Measurements from ENCODE around the gene TRAF3IP1. TPM values are rescaled to one million over a fixed set of nuclear protein-coding genes. Genes with fewer than 3 reads are reported as not detected.

Gene TRAF3IP1
- total and polyA plus RNA-seq, 2 of the 13 experiments (the other 11 are each of a cell fraction or from before 2014, with no cell fraction given) = 4.1 to 12.9 TPM

DNA sequence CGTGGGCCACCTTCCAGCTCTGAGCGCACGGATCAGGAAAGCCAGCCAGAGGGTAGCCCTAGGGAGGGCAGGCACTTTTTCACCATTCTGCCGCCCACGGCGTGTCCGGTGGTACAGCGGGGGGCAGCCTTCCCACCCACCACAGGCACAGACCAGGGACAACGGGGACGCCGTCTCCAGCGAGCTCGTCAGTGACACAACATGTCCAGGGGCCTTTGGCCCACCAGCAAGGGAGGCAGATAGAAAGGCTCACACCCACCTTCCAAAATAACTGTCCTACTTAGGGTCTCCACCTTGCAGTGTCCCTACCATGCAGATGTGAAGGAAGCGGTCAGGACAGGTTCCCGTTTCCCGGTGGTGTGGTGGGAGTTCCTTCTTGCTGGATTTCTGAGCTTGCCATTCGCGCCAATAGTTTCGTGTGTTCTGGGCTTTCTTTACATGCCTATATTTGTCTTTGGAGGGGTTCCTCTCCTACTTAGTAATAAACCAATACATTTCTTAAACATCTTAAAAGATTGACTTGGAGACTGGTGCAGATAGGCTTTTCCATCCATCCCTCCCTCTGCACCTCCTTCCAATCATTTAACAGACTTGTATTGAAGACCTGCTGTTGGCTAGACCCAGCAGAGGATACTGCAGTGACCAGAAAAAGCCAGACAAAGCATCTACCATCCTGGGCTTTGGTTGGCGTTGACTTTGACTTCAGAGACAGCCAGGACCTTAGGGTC, 107.3 kb downstream of the TRAF3IP1 start (continued):
- TF ChIP-seq BCL3 (CRISPR knock-in tag; IDR thresholded peaks at IDR 0.05) (no peak), ZNF569 (CRISPR knock-in tag; IDR thresholded peaks at IDR 0.05; ENCODE audit: borderline replicate concordance) (no peak), ZNF10 (CRISPR knock-in tag; IDR thresholded peaks at IDR 0.05; ENCODE audit: borderline replicate concordance, low read depth) (no peak), ZSCAN21 (CRISPR knock-in tag; IDR thresholded peaks at IDR 0.05; ENCODE audit: borderline replicate concordance) (no peak), ZMAT3 (CRISPR knock-in tag; conservative IDR thresholded peaks at IDR 0.05) (no peak), ZNF431 (CRISPR knock-in tag; IDR thresholded peaks at IDR 0.05; ENCODE audit: borderline replicate concordance, low read depth) (no peak), SMARCE1 (IDR thresholded peaks at IDR 0.05; ENCODE audit: borderline replicate concordance) (no peak), NR2F6 (IDR thresholded peaks at IDR 0.05) (no peak), NR2F6 (CRISPR knock-in tag; IDR thresholded peaks at IDR 0.05) (no peak), BCLAF1 (IDR thresholded peaks at IDR 0.05) (no peak), ZBTB38 (CRISPR knock-in tag; IDR thresholded peaks at IDR 0.05) (no peak; the same call in 1 of the 2 replicates), ZBTB49 (CRISPR knock-in tag; IDR thresholded peaks at IDR 0.05; ENCODE audit: borderline replicate concordance) (no peak), GATA4 (IDR thresholded peaks at IDR 0.05; ENCODE audit: borderline replicate concordance, low read depth) (no peak), PAF1 (CRISPR knock-in tag; IDR thresholded peaks at IDR 0.05) (no peak)
- TF ChIP-seq, protein P1, sequence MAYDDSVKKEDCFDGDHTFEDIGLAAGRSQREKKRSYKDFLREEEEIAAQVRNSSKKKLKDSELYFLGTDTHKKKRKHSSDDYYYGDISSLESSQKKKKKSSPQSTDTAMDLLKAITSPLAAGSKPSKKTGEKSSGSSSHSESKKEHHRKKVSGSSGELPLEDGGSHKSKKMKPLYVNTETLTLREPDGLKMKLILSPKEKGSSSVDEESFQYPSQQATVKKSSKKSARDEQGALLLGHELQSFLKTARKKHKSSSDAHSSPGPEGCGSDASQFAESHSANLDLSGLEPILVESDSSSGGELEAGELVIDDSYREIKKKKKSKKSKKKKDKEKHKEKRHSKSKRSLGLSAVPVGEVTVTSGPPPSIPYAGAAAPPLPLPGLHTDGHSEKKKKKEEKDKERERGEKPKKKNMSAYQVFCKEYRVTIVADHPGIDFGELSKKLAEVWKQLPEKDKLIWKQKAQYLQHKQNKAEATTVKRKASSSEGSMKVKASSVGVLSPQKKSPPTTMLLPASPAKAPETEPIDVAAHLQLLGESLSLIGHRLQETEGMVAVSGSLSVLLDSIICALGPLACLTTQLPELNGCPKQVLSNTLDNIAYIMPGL (CRISPR knock-in tag; IDR thresholded peaks at IDR 0.05; ENCODE audit: borderline replicate concordance in 1 of 2, low read depth in 1 of 2) = no peak
- TF ChIP-seq, protein P2, sequence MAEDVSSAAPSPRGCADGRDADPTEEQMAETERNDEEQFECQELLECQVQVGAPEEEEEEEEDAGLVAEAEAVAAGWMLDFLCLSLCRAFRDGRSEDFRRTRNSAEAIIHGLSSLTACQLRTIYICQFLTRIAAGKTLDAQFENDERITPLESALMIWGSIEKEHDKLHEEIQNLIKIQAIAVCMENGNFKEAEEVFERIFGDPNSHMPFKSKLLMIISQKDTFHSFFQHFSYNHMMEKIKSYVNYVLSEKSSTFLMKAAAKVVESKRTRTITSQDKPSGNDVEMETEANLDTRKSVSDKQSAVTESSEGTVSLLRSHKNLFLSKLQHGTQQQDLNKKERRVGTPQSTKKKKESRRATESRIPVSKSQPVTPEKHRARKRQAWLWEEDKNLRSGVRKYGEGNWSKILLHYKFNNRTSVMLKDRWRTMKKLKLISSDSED (CRISPR knock-in tag; IDR thresholded peaks at IDR 0.05) = no peak
- TF ChIP-seq, protein P3, sequence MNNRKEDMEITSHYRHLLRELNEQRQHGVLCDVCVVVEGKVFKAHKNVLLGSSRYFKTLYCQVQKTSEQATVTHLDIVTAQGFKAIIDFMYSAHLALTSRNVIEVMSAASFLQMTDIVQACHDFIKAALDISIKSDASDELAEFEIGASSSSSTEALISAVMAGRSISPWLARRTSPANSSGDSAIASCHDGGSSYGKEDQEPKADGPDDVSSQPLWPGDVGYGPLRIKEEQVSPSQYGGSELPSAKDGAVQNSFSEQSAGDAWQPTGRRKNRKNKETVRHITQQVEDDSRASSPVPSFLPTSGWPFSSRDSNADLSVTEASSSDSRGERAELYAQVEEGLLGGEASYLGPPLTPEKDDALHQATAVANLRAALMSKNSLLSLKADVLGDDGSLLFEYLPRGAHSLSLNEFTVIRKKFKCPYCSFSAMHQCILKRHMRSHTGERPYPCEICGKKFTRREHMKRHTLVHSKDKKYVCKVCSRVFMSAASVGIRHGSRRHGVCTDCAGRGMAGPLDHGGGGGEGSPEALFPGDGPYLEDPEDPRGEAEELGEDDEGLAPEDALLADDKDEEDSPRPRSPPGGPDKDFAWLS (CRISPR knock-in tag; IDR thresholded peaks at IDR 0.05; ENCODE audit: borderline replicate concordance) = no peak; the same call in 1 of the 2 replicates
